GM18951 (cell line): ENCODE results near the gene ARHGDIB.

Source experiments
- POLR2A ChIP-seq: IDR thresholded peaks from 4 replicates; pipeline ENCODE4 v1.6.1; 2011; ENCODE audit warnings: mild to moderate bottlenecking; ENCODE audit not compliant: insufficient read length, insufficient read depth; ENCODE audit errors: extremely low read depth
- in situ Hi-C: fragments of 300-500 bp; cut with MboI; formaldehyde crosslinking; loops from one replicate; pipeline ENCODE4 v1.12.0; 2022; ENCODE audit warnings: low sequenced_read_pairs, mixed read lengths, inconsistent platforms; ENCODE audit not compliant: unreplicated experiment

The ARHGDIB gene

DNA sequence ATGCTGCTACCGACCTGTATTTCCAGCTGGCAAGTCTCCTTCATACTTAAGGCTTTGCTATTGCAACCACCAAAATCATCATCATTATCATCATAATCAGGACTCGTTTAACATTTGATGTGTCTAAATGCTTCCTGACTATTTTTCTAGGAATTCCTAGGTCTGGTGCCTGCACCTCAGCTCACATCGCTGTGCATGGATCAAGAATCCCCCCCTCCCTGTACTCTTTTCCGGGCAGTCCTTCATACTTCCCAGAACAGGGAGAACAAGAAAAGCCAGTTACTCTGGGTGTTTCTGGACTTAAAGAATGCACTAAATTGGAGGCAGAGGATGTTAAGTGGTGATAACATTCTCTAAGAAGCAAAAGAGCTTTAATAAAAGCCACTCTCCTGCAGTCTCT is 32.5 kb downstream of the ARHGDIB start:
- TF ChIP-seq POLR2A: no peak
- in situ Hi-C loops: no loop called here

DNA sequence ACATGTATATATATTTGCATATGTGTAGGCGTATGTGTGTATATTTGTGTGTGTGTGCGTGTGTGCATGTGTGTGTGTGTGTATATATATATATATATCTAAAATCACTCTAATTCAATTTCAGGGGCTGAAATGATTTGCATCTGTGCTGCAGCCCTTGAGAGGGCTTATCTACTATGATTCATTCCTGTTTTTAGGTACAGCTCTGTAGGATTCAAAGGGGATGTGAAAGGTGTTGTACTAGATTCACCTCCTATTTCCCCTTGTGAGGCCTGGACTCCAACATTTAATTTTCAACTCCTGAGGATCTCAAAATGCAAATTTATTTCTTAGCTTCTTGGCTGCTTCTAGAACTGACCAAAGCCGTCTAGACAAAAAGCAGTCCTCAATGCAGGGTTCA is 34.1 kb downstream of the ARHGDIB start:
- TF ChIP-seq POLR2A: no peak
- in situ Hi-C loops: no loop called here

DNA sequence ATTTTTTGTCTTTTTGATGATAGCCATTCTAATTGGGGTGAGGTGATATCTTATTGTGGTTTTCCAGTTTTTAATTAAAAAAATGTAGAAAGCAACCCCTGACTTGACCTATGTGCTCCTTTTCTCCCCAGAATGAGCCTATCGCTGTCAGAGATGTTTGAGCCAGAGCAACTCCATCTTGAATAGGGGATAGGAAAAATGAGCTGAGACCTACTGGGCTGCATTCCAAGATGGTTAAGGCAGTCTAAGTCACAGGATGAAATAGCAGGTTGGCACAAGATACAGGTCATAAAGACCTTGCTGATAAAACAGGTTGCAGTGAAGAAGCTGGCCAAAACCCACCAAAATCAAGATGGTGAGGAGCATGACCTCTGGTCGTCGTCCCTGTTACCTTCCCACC is 36.9 kb downstream of the ARHGDIB start:
- in situ Hi-C loops: no loop called here
- no peak for TF ChIP-seq POLR2A

- in situ Hi-C loops: no loop called here
Measured at GRCh38 chr12:14923944-14924343, 37.5 kb downstream of the ARHGDIB start.

GRCh38 chr12:14921218-14921617 is 40.2 kb downstream of the ARHGDIB start:
- TF ChIP-seq POLR2A: no peak
- in situ Hi-C loops: no loop called here

More at GRCh38 chr12:14923944-14924343, 37.5 kb downstream of the ARHGDIB start:
- no peak for TF ChIP-seq POLR2A

DNA sequence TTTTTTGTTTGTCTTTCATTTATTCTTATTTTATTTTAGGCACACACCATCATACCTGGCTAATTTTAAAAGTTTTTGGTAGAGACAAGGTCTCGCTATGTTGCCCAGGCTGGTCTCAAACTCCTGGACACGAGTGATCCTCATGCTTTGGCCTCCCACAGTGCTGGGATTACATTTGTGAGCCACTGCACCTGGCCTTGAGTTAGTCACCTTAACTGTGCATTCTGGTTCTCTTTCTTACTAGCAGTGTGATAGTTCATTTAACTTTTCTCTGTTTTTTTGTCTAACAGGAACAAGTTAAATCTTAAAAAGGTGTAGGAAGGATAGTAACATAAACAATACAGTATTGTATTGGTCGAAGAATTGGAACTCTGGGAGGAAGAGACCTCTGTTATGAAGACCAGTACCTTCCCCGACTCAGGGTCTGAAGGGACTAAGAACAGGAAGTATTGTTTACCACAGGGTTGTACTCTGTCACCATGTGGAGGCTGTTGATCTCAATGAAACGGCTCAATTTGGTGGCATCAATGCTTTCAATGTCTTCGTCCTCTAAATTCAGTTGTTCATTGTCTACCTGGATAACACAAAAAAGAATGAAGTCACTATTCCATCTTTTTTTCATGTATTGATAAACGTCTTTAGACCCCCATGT is 40.8 kb downstream of the ARHGDIB start:
- no peak for TF ChIP-seq POLR2A
- in situ Hi-C loops: no loop called here

DNA sequence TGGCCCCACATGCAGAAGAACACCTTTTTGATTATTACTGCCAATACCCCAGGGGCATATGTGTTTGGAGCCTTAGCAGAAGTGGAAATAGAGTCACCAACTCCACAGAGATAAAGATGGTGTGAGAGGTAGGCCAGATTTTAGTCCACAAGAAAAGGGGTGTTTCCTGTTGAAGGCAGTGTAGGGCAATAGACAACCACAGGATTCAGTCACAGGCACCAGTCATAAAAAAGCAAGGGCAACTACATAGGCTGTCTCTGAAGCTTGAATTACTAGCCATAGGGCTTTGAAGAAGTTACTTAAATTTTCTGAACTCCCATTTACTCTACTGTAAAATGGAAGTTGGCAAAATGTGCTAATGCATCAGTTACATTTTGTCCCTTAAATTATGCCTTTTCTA is 41.9 kb downstream of the ARHGDIB start:
- no peak for TF ChIP-seq POLR2A
- in situ Hi-C loops: no loop called here

- in situ Hi-C loops: no loop called here
- no peak for TF ChIP-seq POLR2A
Measured at GRCh38 chr12:14915736-14916135, 45.7 kb downstream of the ARHGDIB start.

GRCh38 chr12:14913381-14913781 is 48.0 kb downstream of the ARHGDIB start:
- in situ Hi-C loops: no loop called here
- TF ChIP-seq POLR2A: no peak

GRCh38 chr12:14911131-14911530 is 50.3 kb downstream of the ARHGDIB start:
- TF ChIP-seq POLR2A: no peak
- in situ Hi-C loops: no loop called here

DNA sequence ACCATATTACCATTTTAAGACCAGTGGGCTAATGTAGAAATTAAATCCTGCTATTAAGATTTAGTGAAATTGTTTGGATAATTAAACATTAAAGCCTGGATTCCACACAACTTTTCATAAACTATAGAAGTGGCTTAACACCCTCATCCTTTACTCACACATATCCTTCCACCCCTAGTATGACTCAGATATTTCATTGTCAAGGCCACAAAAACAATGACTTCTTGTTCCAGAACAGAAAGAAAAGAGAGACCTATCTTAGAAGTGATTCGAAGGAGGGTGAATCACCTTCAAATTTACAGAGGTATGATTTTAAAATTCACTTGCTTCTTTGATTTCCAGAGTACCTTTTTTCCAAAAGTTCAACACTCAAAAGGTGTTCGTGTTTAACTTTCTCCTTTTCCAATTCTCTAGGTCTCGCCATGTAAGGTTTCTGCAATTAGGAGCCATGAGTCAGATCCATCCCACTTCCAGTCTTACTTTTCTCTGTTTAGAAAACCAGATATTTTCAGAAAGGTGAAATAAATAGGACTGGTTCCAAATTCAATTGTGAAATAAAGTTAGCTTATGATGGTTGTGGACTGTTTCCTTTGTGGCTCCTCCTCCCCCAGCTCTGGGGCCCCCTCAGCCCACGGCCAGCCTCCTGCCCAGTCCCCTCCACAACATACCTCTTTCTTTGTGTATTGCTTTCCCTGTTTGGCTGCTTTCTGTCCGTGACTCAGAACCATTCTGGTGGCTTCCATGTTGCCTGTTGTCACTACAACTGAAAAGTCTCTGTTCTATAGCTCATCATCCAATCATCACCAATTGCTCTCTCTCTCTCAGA is 51.1 kb downstream of the ARHGDIB start:
- in situ Hi-C loops: no loop called here
- no peak for TF ChIP-seq POLR2A

DNA sequence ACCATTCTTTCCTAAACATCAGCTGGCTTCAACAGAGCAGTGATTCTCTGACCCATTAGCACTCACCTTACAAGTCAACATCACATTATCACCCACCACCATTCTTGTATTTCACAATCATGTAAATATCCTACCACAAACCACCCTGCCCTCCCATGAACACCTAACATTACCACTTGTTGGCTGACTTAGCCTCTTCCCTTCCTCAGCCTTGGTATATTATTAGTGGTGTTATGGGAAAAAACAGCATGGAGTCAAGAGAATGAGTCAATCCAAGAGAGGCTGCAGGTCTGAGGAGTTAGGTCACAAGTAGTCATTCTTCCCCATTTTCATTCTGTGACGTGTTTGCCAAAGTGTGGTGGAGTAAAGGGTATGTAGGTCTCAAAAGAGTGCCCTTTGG is 53.4 kb downstream of the ARHGDIB start:
- in situ Hi-C loops: no loop called here
- no peak for TF ChIP-seq POLR2A

DNA sequence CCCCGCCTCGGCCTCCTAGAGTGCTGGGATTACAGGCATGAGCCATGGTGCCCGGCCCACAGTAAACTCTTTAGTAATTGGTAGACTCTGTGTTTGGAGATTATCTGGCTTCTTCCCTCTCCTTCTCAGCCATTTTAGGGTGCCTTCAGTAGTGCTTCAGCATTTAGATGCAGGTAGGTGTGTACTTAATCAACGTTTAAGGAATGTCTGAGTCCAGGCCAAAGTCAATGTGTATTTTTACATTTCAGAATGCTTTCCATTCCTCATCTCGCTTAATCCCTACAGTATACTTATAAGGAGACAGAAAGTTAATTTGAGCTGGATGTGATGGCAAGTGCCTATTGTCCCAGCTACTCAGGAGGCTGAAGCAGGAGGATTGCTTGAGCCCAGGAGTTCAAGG is 55.3 kb downstream of the ARHGDIB start:
- in situ Hi-C loops: no loop called here
- no peak for TF ChIP-seq POLR2A
